Measurements from ENCODE around the gene KMT2E.
"Not testable (repeated sequence)": the region's sequence is repeated elsewhere in the genome, so short reads cannot be mapped to it uniquely, and the experiment has no call there.

KMT2E gene

GRCh38 chr7:105032553-105033214 lies 18.7 kb downstream of the KMT2E start:
- no peak for DNase-seq

GRCh38 chr7:105035349-105035748 lies 21.3 kb downstream of the KMT2E start:
- DNase-seq, result no peak

- DNase-seq, result no peak
Measured at GRCh38 chr7:105036217-105037168, 22.5 kb downstream of the KMT2E start.

DNA sequence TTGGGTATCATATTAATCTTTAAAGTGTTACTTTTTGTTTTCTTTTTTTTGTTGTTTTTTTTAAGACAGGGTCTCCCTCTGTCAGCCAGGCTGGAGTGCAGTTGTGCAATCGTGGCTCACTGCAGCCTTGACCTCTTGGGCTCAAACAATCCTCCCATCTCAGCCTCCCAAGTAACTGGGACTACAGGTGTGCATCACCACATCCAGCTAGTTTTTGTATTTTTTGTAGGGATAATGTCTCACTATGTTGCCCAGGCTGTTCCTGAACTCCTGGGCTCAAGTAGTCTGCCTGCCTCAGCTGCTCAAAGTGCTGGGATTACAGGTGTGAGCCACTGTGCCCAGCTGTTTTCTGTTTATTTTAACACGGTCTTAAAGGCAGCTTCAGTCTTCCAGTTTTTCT lies 23.3 kb downstream of the KMT2E start:
- DNase-seq, result no peak

DNA sequence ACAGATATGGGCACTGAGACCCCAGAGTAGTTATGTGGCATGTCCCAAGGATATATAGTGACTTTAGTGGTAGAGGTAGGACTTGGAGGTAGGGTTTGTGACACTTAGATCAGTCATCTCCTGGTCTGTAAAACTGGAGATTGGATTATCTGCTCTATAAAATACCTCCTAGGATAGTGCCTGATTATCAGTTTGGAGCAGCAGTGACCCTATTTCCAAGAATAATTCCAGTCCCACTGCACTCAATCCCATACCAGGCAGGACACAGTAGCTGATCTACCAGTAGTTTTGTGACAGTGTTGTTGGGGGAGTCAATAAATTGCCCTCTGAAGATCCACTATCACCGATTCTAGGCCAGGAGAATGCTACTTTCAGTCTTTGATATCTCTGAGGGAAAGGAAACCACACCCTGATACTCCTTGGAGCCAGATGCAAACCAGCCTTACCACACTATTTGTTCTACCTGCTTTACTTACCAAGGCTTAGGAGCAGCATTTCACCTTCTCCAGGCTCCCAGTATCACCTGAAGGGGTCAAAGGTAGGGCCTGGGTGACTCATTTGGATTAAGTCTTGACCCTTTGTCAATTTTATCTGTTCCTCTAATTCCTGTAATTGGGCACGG lies 30.6 kb downstream of the KMT2E start:
- DNase-seq, result no peak

- DNase-seq, result no peak
Measured at GRCh38 chr7:105046414-105046813, 32.4 kb downstream of the KMT2E start.

GRCh38 chr7:105047932-105048331 lies 33.9 kb downstream of the KMT2E start:
- no peak for DNase-seq

DNA sequence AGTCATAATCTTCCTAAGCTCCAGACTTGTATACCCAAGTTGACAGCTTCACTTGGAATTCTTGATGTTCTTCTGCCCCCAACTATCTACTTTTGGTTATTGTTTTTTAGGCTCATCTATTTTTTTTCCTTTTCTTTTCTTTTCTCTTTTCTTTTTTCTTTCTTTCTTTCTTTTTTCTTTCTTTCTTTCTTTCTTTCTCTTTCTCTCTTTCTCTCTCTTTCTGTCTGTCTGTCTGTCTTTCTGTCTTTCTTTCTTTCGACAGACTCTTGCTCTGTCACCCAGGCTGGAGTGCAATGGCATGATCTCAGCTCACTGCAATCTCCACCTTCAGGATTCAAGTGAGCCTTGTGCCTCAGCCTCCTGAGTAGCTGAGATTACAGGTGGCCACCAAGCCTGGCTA lies 36.5 kb downstream of the KMT2E start:
- no peak for DNase-seq

- not testable (repeated sequence) for DNase-seq
Measured at GRCh38 chr7:105050899-105051298, 36.9 kb downstream of the KMT2E start.

- DNase-seq, result no peak
Measured at GRCh38 chr7:105055084-105055483, 41.1 kb downstream of the KMT2E start.

GRCh38 chr7:105055621-105056020 lies 41.6 kb downstream of the KMT2E start:
- DNase-seq, result no peak

DNA sequence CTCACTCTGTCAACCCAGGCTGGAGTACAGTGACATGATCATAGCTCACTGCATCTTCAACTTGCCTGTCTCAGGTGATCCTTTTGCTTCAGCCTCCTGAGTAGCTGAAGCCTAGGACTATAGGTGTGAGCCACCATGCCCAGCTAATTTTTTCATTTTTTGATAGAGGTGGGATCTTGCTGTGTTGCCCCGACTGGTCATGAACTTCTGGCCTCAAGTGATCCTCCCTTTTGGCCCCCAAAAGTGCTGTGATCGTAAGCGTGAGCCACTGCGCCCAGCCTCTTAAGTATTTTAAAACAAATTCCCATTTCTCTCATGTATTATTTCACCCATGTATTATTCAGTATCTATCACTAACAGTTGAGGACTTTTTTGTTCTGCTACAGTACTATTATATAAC lies 43.5 kb downstream of the KMT2E start:
- DNase-seq, result no peak

- no peak for DNase-seq
Measured at GRCh38 chr7:105060437-105060836, 46.4 kb downstream of the KMT2E start.

DNA sequence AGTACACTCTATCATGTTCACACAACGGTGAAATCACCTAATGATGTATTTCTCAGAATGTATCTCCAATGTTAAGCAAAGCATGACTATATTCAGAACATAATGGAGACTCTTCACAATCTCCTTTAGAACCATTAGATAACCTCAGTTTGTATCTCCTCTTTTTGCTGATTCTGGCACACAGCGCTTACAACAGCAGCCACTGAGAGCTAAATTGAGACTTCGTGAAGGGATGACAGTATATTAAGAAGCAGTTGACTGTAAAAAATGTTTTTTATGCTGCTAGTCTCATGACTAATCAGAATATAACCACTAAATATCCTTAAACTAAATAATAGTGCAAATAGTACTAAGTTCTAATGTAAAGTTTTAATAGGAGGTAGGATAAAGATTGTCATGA lies 46.9 kb downstream of the KMT2E start:
- no peak for DNase-seq

GRCh38 chr7:105065104-105065503 lies 51.1 kb downstream of the KMT2E start:
- no peak for DNase-seq

DNA sequence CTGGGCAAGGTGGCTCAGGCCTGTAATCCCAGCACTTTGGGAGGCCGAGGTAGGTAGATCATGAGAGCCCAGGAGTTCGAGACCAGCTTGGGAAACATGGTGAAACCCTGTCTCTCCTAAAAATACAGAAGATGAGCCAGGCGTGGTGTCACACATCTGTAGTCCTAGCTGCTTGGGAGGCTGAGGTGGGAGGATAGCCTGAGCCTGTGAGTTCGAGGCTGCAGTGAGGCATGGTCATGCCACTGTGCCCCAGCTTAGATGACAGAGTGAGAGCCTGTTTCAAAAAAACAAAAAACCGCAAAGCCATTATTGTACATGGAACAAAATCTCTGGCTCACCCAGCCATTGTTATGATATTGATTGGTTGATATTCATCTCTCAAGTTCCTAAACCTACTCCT lies 53.7 kb downstream of the KMT2E start:
- no peak for DNase-seq

GRCh38 chr7:105068886-105069285 lies 54.9 kb downstream of the KMT2E start:
- no peak for DNase-seq

GRCh38 chr7:105073143-105073542 lies 59.1 kb downstream of the KMT2E start:
- no peak for DNase-seq

DNA sequence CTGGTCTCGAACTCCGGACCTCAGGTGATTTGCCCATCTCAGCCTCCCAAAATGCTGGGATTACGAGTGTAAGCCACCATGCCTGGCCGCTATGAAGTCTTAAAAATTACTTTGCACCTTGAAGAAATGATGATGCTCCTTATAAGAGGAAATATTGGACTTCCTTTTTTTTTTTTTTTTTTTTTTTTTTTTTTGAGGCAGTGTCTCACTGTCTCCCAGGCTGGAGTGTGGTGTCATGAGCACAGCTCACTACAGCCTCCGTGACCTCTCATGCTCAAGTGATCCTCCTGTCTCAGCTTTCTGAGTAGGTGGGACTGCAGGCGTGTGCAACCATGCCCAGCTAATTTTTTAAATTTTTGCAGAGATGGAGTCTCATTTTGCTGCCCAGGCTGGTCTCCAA lies 65.3 kb downstream of the KMT2E start:
- DNase-seq, result no peak

DNA sequence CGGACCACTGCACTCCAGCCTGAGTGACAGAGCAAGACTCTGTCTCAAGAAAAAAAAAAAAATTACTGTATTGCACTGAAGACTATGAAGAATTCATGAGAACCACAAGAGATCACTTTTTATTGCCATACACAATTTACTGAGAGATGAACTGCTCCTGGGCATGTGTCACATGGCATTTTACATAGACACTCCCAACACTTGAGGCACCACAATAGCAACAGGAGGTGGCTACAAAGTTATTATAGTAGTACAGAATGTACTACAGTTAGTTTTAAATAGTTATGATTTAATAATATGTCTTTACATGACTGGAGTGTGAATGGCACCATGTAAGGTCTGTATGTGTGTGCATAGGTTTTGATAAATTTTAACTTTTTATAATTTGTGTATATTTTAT lies 70.6 kb downstream of the KMT2E start:
- DNase-seq, result no peak

- no peak for DNase-seq
Measured at GRCh38 chr7:105086850-105087249, 72.8 kb downstream of the KMT2E start.

- DNase-seq, result no peak
Measured at GRCh38 chr7:105087981-105088380, 74.0 kb downstream of the KMT2E start.

- DNase-seq, result no peak
Measured at GRCh38 chr7:105088456-105088855, 74.5 kb downstream of the KMT2E start.

GRCh38 chr7:105094966-105095365 lies 81.0 kb downstream of the KMT2E start:
- no peak for DNase-seq

Data from T1000 (cell line).